WTC11 (cell line): ENCODE results near the gene ACSL5. TPM values are rescaled to one million over a fixed set of nuclear protein-coding genes. Genes with fewer than 3 reads are reported as not detected.

Experiments
- ATAC-seq: fragments of 200-7000 bp; cut with Tn5 transposase; 2 replicates; pipeline ENCODE4 v1.10.0; 2021; ENCODE audit warnings: mild to moderate bottlenecking, moderate library complexity
- CTCF ChIA-PET: fragments of 300-600 bp; sonication (Branson Sonifier 250); formaldehyde crosslinking; loops from one replicate; lab custom pipeline; 2021; ENCODE audit warnings: antibody characterized with exemption; lab: Charles Lee
- POLR2A ChIA-PET: fragments of 350-600 bp; sonication (Branson Sonifier 250); formaldehyde crosslinking; loops from one replicate; lab custom pipeline; 2021; ENCODE audit warnings: antibody characterized with exemption; lab: Charles Lee
- DNase-seq: peaks from one replicate; pipeline ENCODE4 v3.0.0; 2021; ENCODE audit warnings: low spot score
- H3K27ac Mint-ChIP-seq: 2 replicates; pipeline ENCODE4 v1.8.0; 2021; ENCODE audit warnings: mixed read lengths
- H3K27me3 Mint-ChIP-seq: 2 replicates; pipeline ENCODE4 v1.8.0; 2021; ENCODE audit warnings: low read depth, mild to moderate bottlenecking, moderate library complexity, mixed read lengths
- H3K36me3 Mint-ChIP-seq: 2 replicates; pipeline ENCODE4 v1.8.0; 2021; ENCODE audit warnings: mixed read lengths
- H3K4me1 Mint-ChIP-seq: 2 replicates; pipeline ENCODE4 v1.8.0; 2022; ENCODE audit warnings: mixed read lengths
- H3K4me3 Mint-ChIP-seq: 2 replicates; pipeline ENCODE4 v1.8.0; 2021; ENCODE audit warnings: mild to moderate bottlenecking, moderate library complexity, mixed read lengths
- H3K9me3 Mint-ChIP-seq: 2 replicates; pipeline ENCODE4 v1.8.0; 2021; ENCODE audit warnings: mixed read lengths
- CDX4 ChIP-seq: fragments of 250-450 bp; sonication (Bioruptor Pico); IDR thresholded peaks from 2 replicates; pipeline ENCODE4 v1.9.0; 2021; ENCODE audit warnings: moderate library complexity, mild to moderate bottlenecking, inconsistent platforms, borderline replicate concordance
- E2F1 ChIP-seq: sonication (generic); formaldehyde crosslinking; IDR thresholded peaks from 2 replicates; pipeline ENCODE4 v1.8.0; 2022; ENCODE audit warnings: mild to moderate bottlenecking, missing genetic modification reagents
- FOXP4 ChIP-seq: sonication (generic); formaldehyde crosslinking; IDR thresholded peaks from 2 replicates; pipeline ENCODE4 v1.8.0; 2022; ENCODE audit warnings: mild to moderate bottlenecking, missing genetic modification reagents
- GABPB1 ChIP-seq: sonication (generic); formaldehyde crosslinking; IDR thresholded peaks from 2 replicates; pipeline ENCODE4 v1.8.1; 2023; ENCODE audit warnings: mild to moderate bottlenecking, missing genetic modification reagents
- KAT7 ChIP-seq: sonication (generic); formaldehyde crosslinking; IDR thresholded peaks from 2 replicates; pipeline ENCODE4 v1.8.1; 2023; ENCODE audit warnings: missing genetic modification reagents, mild to moderate bottlenecking, borderline replicate concordance
- MYBL2 ChIP-seq: sonication (generic); formaldehyde crosslinking; IDR thresholded peaks from 2 replicates; pipeline ENCODE4 v1.8.1; 2023; ENCODE audit warnings: mild to moderate bottlenecking, moderate library complexity, missing genetic modification reagents
- NR3C1 ChIP-seq: sonication (generic); formaldehyde crosslinking; conservative IDR thresholded peaks from 2 replicates; pipeline ENCODE4 v1.8.1; 2023; ENCODE audit warnings: low read depth, mild to moderate bottlenecking, missing genetic modification reagents
- TCF7 ChIP-seq: sonication (generic); formaldehyde crosslinking; IDR thresholded peaks from 2 replicates; pipeline ENCODE4 v1.8.0; 2022; ENCODE audit warnings: mild to moderate bottlenecking, low read depth, missing genetic modification reagents, moderate library complexity
- ZNF219 ChIP-seq: sonication (generic); formaldehyde crosslinking; IDR thresholded peaks from 2 replicates; pipeline ENCODE4 v1.8.0; 2023; ENCODE audit warnings: missing genetic modification reagents, mild to moderate bottlenecking, borderline replicate concordance
- ZNF281 ChIP-seq: sonication (generic); formaldehyde crosslinking; IDR thresholded peaks from 2 replicates; pipeline ENCODE4 v1.8.0; 2023; ENCODE audit warnings: mild to moderate bottlenecking, missing genetic modification reagents
- ZNF423 ChIP-seq: fragments of 250-450 bp; sonication (Bioruptor Pico); IDR thresholded peaks from 2 replicates; pipeline ENCODE4 v2.1.2; 2022; ENCODE audit warnings: mild to moderate bottlenecking, moderate library complexity
- ZNF425 ChIP-seq: fragments of 250-450 bp; sonication (Bioruptor Pico); conservative IDR thresholded peaks from 2 replicates; pipeline ENCODE4 v1.9.0; 2021; ENCODE audit warnings: mild to moderate bottlenecking
- total RNA-seq: library from RNA; stranded (reverse); gene quantifications from 3 replicates; pipeline ENCODE4 v1.2.3, GENCODE V29; 2021

ACSL5 gene
- total RNA-seq, 1 experiment from 2014 or later: 0.22 TPM

- POLR2A ChIA-PET: no interaction called here
- no peak for ATAC-seq
Observed at GRCh38 chr10:112340601-112341000, 33.3 kb upstream of the ACSL5 start.

More at GRCh38 chr10:112340601-112341000, 33.3 kb upstream of the ACSL5 start:
- H3K4me3 Mint-ChIP-seq: no peak overlapping the region
- H3K27me3 Mint-ChIP-seq: no peaks in the 10 kb centered on the region
- no peaks in the 10 kb centered on the region for H3K9me3 Mint-ChIP-seq
- CTCF ChIA-PET: interaction anchor here (1.0 kb wide), 1 partner anchor 33 kb away, joined by 4 read pairs; no protein-coding TSS in a partner anchor
- no peak overlapping the region for H3K27ac Mint-ChIP-seq
- no peaks in the 10 kb centered on the region for H3K4me1 Mint-ChIP-seq
- DNase-seq: no peak
- no peaks in the 10 kb centered on the region for H3K36me3 Mint-ChIP-seq
- no peak for TF ChIP-seq MYBL2 (CRISPR knock-in tag)
- no peak for TF ChIP-seq TCF7 (CRISPR knock-in tag)
- TF ChIP-seq ZNF425 (CRISPR knock-in tag): no peak
- TF ChIP-seq GABPB1 (CRISPR knock-in tag): no peak
- no peak for TF ChIP-seq ZNF423 (CRISPR knock-in tag)
- no peak for TF ChIP-seq NR3C1 (CRISPR knock-in tag)
- no peak for TF ChIP-seq FOXP4 (CRISPR knock-in tag)
- TF ChIP-seq CDX4 (CRISPR knock-in tag): no peak
- TF ChIP-seq ZNF219 (CRISPR knock-in tag): no peak
- TF ChIP-seq E2F1 (CRISPR knock-in tag): no peak
- no peak for TF ChIP-seq ZNF281 (CRISPR knock-in tag)
- TF ChIP-seq KAT7 (CRISPR knock-in tag): no peak
